ENCODE data around the gene SEMA3C.

GRCh38 chr7:80873140-80873539, 45.7 kb downstream of the SEMA3C start:
- TF ChIP-seq POLR2AphosphoS5 (IDR thresholded peaks at IDR 0.05) (no peak), CTCF (IDR thresholded peaks at IDR 0.05) (no peak), POLR2A (IDR thresholded peaks at IDR 0.05) (no peak), EP300 (IDR thresholded peaks at IDR 0.05) (no peak)

All from upper lobe of left lung (tissue), 4 donors.